ENCODE data around the gene PEX19.
A peak's percentile ranks its signal among the peaks of the same experiment; 100 is the strongest.

Gene PEX19

GRCh38 chr1:160238408-160238807 lies 46.5 kb downstream of the PEX19 start:
- Histone ChIP-seq H3K4me1 (ENCODE audit: control insufficient read depth, insufficient read depth, low read length) (no peaks in the 10 kb centered on the region), H3K36me3 (ENCODE audit: control insufficient read depth in 2 of 2, insufficient read depth in 1 of 2, low read length in 2 of 2) (peaks cover 36 to 97% of the 10 kb centered on the region in 2 experiments), H3K27ac (ENCODE audit: extremely low read depth, low read depth, low read length) (no peak overlapping the region), H3K9me3 (ENCODE audit: control insufficient read depth, insufficient read depth, low read depth, low read length) (no peaks in the 10 kb centered on the region), H3K4me3 (ENCODE audit: low read depth, low read length) (no peak overlapping the region)
- ChIA-PET POLR2A (no interaction called here), CTCF (interaction anchor here (0.7 to 1.8 kb wide), 4 partner anchors 9 to 45 kb away, joined by 3 to 6 read pairs (median 4); no protein-coding TSS in a partner anchor)
- TF ChIP-seq ZSCAN30 (tag by site-specific recombination; IDR thresholded peaks at IDR 0.05) (no peak), ZBTB48 (tag by site-specific recombination; IDR thresholded peaks at IDR 0.05) (peak; percentile 37; the same call in 1 of the 2 replicates)

GRCh38 chr1:160237558-160237957 lies 47.4 kb downstream of the PEX19 start:
- no peaks in the 10 kb centered on the region for H3K4me1 ChIP-seq (ENCODE audit: control insufficient read depth, insufficient read depth, low read length)
- POLR2A ChIA-PET = no interaction called here
- CTCF ChIA-PET = interaction anchor here (0.7 kb wide), 1 partner anchor 15 kb away, joined by 3 read pairs; no protein-coding TSS in a partner anchor
- no peak overlapping the region for H3K27ac ChIP-seq (ENCODE audit: extremely low read depth, low read depth, low read length)
- no peaks in the 10 kb centered on the region for H3K9me3 ChIP-seq (ENCODE audit: control insufficient read depth, insufficient read depth, low read depth, low read length)
- H3K36me3 ChIP-seq (ENCODE audit: control insufficient read depth in 2 of 2, insufficient read depth in 1 of 2, low read length in 2 of 2) = peaks cover 38 to 97% of the 10 kb centered on the region in 2 experiments
- TF ChIP-seq PRDM4 (tag by site-specific recombination; IDR thresholded peaks at IDR 0.05) = no peak
- TF ChIP-seq ZNF121 (tag by site-specific recombination; IDR thresholded peaks at IDR 0.05) = peak; percentile 89
- H3K4me3 ChIP-seq (ENCODE audit: low read depth, low read length) = no peak overlapping the region

- ChIA-PET POLR2A (no interaction called here), CTCF (interaction anchor here (1.3 to 2.1 kb wide), 2 partner anchors 15 to 18 kb away, joined by 4 to 17 read pairs; no protein-coding TSS in a partner anchor)
- H3K4me3 ChIP-seq (ENCODE audit: low read depth, low read length) = no peak overlapping the region
- peaks cover 45 to 95% of the 10 kb centered on the region in 2 experiments for H3K36me3 ChIP-seq (ENCODE audit: control insufficient read depth in 2 of 2, insufficient read depth in 1 of 2, low read length in 2 of 2)
- no peaks in the 10 kb centered on the region for H3K9me3 ChIP-seq (ENCODE audit: control insufficient read depth, insufficient read depth, low read depth, low read length)
- TF ChIP-seq ZFP69B (tag by site-specific recombination; IDR thresholded peaks at IDR 0.05) (no peak), ZNF626 (tag by site-specific recombination; IDR thresholded peaks at IDR 0.05) (no peak), ZNF623 (tag by site-specific recombination; IDR thresholded peaks at IDR 0.05) (no peak), BCL11B (tag by site-specific recombination; IDR thresholded peaks at IDR 0.05; ENCODE audit: low read depth) (no peak), HOXA7 (CRISPR knock-in tag; IDR thresholded peaks at IDR 0.05; ENCODE audit: borderline replicate concordance) (no peak), ZNF555 (tag by site-specific recombination; conservative IDR thresholded peaks at IDR 0.05) (no peak), ZNF404 (tag by site-specific recombination; IDR thresholded peaks at IDR 0.05) (no peak)
- no peaks in the 10 kb centered on the region for H3K4me1 ChIP-seq (ENCODE audit: control insufficient read depth, insufficient read depth, low read length)
- H3K27ac ChIP-seq (ENCODE audit: extremely low read depth, low read depth, low read length) = no peak overlapping the region
Observed at GRCh38 chr1:160236806-160237205, 48.1 kb downstream of the PEX19 start.

- ChIA-PET CTCF (interaction anchor here (0.6 to 2.9 kb wide), 7 partner anchors 14 to 148 kb away, joined by 3 to 15 read pairs (median 5); no protein-coding TSS in a partner anchor), POLR2A (interaction anchor here (0.7 to 1.0 kb wide), 2 partner anchors 11 kb away, joined by 3 to 5 read pairs; no protein-coding TSS in a partner anchor)
- Histone ChIP-seq H3K4me3 (ENCODE audit: low read depth, low read length) (no peak overlapping the region), H3K27ac (ENCODE audit: extremely low read depth, low read depth, low read length) (no peak overlapping the region), H3K36me3 (ENCODE audit: control insufficient read depth in 2 of 2, insufficient read depth in 1 of 2, low read length in 2 of 2) (peaks cover 68 to 95% of the 10 kb centered on the region in 2 experiments), H3K4me1 (ENCODE audit: control insufficient read depth, insufficient read depth, low read length) (no peaks in the 10 kb centered on the region), H3K9me3 (ENCODE audit: control insufficient read depth, insufficient read depth, low read depth, low read length) (no peaks in the 10 kb centered on the region)
- TF ChIP-seq ZBTB26 (tag by site-specific recombination; optimal IDR thresholded peaks at IDR 0.05) = no peak
- TF ChIP-seq ZBTB10 (tag by site-specific recombination; IDR thresholded peaks at IDR 0.05) = no peak
- TF ChIP-seq ZNF843 (tag by site-specific recombination; IDR thresholded peaks at IDR 0.05) = no peak
- no peak for TF ChIP-seq SCRT1 (tag by site-specific recombination; IDR thresholded peaks at IDR 0.05; ENCODE audit: borderline replicate concordance)
- no peak for TF ChIP-seq ZNF24 (tag by site-specific recombination; IDR thresholded peaks at IDR 0.05)
- no peak for TF ChIP-seq ZNF449 (tag by site-specific recombination; IDR thresholded peaks at IDR 0.05)
- no peak for TF ChIP-seq ZNF138 (tag by site-specific recombination; IDR thresholded peaks at IDR 0.05; ENCODE audit: borderline replicate concordance)
Observed at GRCh38 chr1:160232911-160233310, 52.0 kb downstream of the PEX19 start.
